HEK293 (cell line): ENCODE measurements around the gene DSCAM.

Source experiments
- SETDB1 ChIP-seq: IDR thresholded peaks from one replicate; pipeline ENCODE4 v1.6.1; 2017; ENCODE audit warnings: mild to moderate bottlenecking, low read length, moderate library complexity, mixed read lengths; ENCODE audit not compliant: insufficient read length
- ZNF138 ChIP-seq: fragments of 450-650 bp; formaldehyde crosslinking; IDR thresholded peaks from 2 replicates; pipeline ENCODE4 v1.5.1; 2016; ENCODE audit warnings: missing biosample characterization, missing genetic modification characterization, borderline replicate concordance
- ZNF433 ChIP-seq: fragments of 450-650 bp; formaldehyde crosslinking; IDR thresholded peaks from 2 replicates; pipeline ENCODE4 v1.5.1; 2016; ENCODE audit warnings: missing biosample characterization, missing genetic modification characterization, low read depth
- ZNF600 ChIP-seq: fragments of 450-650 bp; formaldehyde crosslinking; IDR thresholded peaks from 2 replicates; pipeline ENCODE4 v1.5.1; 2016; ENCODE audit warnings: missing biosample characterization, missing genetic modification characterization
- TF ChIP-seq, protein P1 (sequence below): fragments of 450-650 bp; formaldehyde crosslinking; IDR thresholded peaks from 2 replicates; pipeline ENCODE4 v1.5.1; 2016; ENCODE audit warnings: missing biosample characterization, missing genetic modification characterization

GRCh38 chr21:40829308-40829707, 17.6 kb downstream of the DSCAM start:
- TF ChIP-seq ZNF600 (tag by site-specific recombination) (no peak), ZNF433 (tag by site-specific recombination) (no peak), SETDB1 (no peak), ZNF138 (tag by site-specific recombination) (no peak)
- TF ChIP-seq, protein P1, sequence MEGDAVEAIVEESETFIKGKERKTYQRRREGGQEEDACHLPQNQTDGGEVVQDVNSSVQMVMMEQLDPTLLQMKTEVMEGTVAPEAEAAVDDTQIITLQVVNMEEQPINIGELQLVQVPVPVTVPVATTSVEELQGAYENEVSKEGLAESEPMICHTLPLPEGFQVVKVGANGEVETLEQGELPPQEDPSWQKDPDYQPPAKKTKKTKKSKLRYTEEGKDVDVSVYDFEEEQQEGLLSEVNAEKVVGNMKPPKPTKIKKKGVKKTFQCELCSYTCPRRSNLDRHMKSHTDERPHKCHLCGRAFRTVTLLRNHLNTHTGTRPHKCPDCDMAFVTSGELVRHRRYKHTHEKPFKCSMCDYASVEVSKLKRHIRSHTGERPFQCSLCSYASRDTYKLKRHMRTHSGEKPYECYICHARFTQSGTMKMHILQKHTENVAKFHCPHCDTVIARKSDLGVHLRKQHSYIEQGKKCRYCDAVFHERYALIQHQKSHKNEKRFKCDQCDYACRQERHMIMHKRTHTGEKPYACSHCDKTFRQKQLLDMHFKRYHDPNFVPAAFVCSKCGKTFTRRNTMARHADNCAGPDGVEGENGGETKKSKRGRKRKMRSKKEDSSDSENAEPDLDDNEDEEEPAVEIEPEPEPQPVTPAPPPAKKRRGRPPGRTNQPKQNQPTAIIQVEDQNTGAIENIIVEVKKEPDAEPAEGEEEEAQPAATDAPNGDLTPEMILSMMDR (tag by site-specific recombination), result no peak
